ENCODE measurements around the gene KIF16B. TPM values are rescaled to one million over a fixed set of nuclear protein-coding genes. Genes with fewer than 3 reads are reported as not detected.

Gene KIF16B
- total RNA-seq, 4 donors from 2014 or later, result 15.7 to 29.0 (median 19.3) TPM

DNA sequence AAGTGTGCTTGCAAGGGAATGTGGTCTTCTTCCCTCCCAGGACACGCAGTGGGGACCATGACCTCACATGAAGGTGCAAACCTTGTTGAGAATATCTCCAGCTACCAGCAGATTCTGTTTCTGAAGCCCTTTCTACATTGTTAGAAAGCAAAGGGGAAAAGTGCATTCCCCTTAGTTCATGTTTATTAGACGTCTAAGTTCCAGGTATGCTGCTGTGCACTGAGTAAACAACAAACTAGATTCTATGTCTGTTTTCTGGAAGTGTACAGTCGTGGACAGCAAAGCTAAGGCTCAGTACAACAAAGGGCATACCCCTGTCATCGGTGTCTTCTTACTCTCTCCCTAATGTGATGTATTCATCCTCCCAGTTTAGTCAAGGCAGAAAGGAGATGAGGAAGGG, 178.5 kb downstream of the KIF16B start:
- DNase-seq (ENCODE audit: low spot score) (no peak), ATAC-seq (ENCODE audit: low FRiP score) (no peak)
- no peak for TF ChIP-seq CTCF (IDR thresholded peaks at IDR 0.05)

- no peak for TF ChIP-seq CTCF (IDR thresholded peaks at IDR 0.05)
- no peak for DNase-seq (ENCODE audit: low spot score)
- no peak for ATAC-seq (ENCODE audit: low FRiP score)
These were observed 179.4 kb downstream of the KIF16B start for GRCh38 chr20:16393836-16394235.

DNA sequence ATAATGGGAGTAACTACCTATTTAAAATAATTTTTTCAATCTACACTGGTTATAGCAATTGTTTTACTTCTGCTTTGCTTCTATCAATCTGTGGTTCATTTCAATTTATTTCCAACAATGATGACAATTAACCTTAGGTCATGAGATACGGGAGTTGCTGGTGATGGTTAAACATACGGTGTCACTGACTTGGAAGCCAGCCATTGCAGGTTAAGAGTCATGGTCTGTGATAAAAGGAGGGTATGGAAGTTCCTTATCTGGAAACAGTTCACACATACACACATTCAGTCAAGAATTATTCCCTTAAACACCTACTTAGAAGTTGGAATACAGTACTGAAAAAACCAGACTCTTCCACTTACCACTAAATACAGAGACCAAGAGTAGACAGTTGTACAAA, 180.0 kb downstream of the KIF16B start:
- ATAC-seq (ENCODE audit: low FRiP score), result no peak
- no peak for DNase-seq (ENCODE audit: low spot score)
- TF ChIP-seq CTCF (IDR thresholded peaks at IDR 0.05), result no peak

DNA sequence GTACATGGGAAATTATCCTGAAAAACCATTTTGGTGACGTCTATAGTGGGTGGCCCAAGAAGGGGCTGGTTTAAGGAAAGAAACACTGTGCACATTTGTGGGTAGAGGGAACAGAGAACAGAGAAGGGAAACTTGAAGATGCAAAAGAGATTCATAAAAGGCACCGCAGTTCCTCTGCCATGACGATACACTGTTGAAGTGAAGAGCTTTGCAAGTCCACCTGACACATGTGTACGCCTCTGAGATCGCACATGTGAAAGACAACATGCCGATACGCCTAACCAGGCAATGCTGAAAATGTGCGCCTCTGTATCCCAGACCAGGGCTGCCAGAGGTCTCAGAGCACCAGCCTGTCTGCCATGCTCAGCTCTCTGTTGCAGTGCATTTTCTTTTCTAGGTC, 180.9 kb downstream of the KIF16B start:
- no peak for ATAC-seq (ENCODE audit: low FRiP score)
- no peak for DNase-seq (ENCODE audit: low spot score)
- no peak for TF ChIP-seq CTCF (IDR thresholded peaks at IDR 0.05)

GRCh38 chr20:16390991-16391390, 182.3 kb downstream of the KIF16B start:
- DNase-seq (ENCODE audit: low spot score), result no peak
- no peak for ATAC-seq (ENCODE audit: low FRiP score)

GRCh38 chr20:16388731-16389130, 184.5 kb downstream of the KIF16B start:
- DNase-seq (ENCODE audit: low spot score) (no peak), ATAC-seq (ENCODE audit: low FRiP score) (no peak)
- no peak for TF ChIP-seq CTCF (IDR thresholded peaks at IDR 0.05)

More at GRCh38 chr20:16390991-16391390, 182.3 kb downstream of the KIF16B start:
- no peak for TF ChIP-seq CTCF (IDR thresholded peaks at IDR 0.05)

DNA sequence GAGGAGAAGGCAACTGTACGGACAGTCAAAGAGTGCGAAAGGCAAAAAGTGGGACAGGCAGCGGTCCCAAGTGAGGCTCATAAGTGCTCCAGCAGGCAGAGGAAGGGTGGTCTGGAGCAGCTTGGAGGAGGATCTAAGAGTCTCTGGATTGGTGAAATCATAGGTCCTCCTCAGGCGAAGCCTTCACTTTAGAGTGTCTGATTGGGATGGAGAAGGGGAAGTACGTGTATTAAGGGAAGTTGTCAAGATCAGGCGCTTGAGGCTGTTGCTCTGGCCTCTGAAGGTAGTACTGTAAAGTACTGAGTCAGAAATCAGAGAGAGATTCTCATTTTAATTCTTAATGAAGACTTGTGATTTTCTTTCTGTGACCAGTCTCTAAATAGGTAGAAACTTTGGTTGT, 185.6 kb downstream of the KIF16B start:
- ATAC-seq (ENCODE audit: low FRiP score) (no peak), DNase-seq (ENCODE audit: low spot score) (no peak)
- no peak for TF ChIP-seq CTCF (IDR thresholded peaks at IDR 0.05)
